Activated CD8-positive, alpha-beta memory T cell treated with anti-CD3 and anti-CD28 coated beads for 36 hours (primary cell): Measurements from ENCODE around the gene REPS1. TPM values are rescaled to one million over a fixed set of nuclear protein-coding genes. Genes with fewer than 3 reads are reported as not detected.
"Not testable (repeated sequence)": the region's sequence is repeated elsewhere in the genome, so short reads cannot be mapped to it uniquely, and the experiment has no call there.

Source experiments
- CTCF ChIA-PET: fragments of 350-600 bp; sonication (Branson Sonifier 250); formaldehyde crosslinking; loops from one replicate; lab custom pipeline; 2021; ENCODE audit warnings: antibody characterized with exemption; lab: Charles Lee
- POLR2A ChIA-PET: fragments of 350-600 bp; sonication (Branson Sonifier 250); formaldehyde crosslinking; loops from one replicate; lab custom pipeline; 2021; ENCODE audit warnings: antibody characterized with exemption; lab: Charles Lee
- total RNA-seq, 2 experiments: library from RNA; stranded (reverse); gene quantifications; one replicate each; pipeline ENCODE4 v1.2.3, GENCODE V29; 2021

Gene REPS1
- total RNA-seq, 2 experiments from 2014 or later, result 72.2 to 73.9 TPM

DNA sequence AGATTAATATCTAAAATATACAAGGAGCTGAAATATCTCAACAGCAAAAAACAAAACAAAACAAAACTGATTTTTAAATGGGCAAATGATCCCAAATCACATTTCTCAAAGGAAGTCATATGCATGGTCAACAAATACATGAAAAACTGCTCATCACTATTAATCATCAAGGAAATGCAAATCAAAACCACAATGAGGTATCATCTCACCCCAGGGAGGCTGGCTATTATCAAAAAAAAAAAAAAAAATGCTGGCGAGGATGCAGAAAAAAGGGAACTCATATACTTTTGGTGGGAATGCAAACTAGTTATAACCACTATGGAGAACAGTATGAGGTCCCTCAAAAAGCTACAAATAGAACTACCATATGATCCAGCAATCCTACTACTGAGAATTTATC, 34.6 kb downstream of the REPS1 start:
- CTCF ChIA-PET, result no interaction called here
- POLR2A ChIA-PET, result no interaction called here

DNA sequence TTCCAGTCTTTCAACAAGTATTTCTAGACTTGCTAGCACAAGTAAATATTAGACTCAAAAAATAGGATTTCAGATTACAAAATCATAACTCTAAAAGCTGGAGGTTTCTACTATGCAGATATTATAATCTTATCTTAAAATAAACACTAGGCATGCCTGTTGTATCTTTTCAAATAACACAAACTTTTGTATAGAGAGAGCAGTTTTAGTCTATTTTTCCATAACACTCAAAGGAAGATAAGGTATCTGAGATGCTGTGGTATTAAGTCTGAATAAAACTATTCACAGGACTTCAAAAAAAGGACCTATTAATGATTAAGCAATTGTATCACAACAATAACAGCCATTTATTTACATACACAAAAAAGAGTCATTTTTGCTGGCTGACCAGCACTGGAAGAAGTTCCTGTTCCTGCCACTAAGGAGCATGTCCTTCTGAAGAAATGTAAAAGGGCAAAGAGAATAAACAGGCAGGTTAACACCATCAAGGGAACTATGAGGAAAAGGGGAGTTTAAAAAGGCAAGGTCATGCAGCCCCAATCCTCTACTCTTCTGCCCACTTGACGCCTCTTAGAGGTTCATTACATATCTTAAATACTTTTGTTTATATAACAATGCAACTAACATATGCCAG, 39.4 kb downstream of the REPS1 start:
- CTCF ChIA-PET, result interaction anchor here (0.6 kb wide), 1 partner anchor 119 kb away, joined by 4 read pairs; no protein-coding TSS in a partner anchor
- POLR2A ChIA-PET, result no interaction called here

DNA sequence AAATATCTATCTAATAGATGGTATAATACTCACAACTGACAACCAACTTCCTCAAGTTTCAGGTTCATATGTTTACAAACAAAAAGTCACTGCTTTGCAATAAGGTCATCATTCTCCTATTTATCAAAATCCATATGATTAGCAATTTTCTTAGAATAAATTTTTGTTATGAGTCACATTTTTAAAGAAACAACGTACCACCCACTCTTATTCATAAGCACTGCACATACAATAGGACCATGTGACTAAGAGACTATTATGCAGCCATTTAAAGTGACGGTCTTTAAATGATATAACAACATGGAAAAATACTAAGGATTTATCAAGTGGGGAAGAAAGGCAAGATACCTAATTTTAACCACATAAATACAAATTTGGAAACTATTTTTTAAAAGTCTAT, 40.0 kb downstream of the REPS1 start:
- POLR2A ChIA-PET, result no interaction called here
- CTCF ChIA-PET, result no interaction called here

DNA sequence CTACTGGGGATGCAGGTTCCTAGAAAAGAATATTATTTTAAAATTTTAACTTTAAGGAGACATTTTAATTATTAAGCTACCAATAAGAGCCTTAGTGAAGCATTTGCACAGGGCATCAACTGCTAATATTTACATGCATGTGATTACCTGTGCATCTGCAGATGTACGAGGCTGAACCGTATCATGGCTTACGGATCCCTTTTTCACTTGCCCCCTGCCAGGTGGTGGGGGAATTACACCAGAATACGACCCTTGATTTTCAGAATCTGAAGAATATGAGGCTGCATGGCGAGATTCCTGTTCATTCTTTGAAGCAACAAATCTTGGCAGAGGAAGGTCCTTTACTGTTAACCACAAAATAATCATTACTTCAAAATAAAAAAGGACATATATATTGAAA, 42.7 kb downstream of the REPS1 start:
- POLR2A ChIA-PET, result no interaction called here
- CTCF ChIA-PET, result interaction anchor here (1.0 kb wide), 1 partner anchor 42 kb away, joined by 3 read pairs; no protein-coding TSS in a partner anchor

DNA sequence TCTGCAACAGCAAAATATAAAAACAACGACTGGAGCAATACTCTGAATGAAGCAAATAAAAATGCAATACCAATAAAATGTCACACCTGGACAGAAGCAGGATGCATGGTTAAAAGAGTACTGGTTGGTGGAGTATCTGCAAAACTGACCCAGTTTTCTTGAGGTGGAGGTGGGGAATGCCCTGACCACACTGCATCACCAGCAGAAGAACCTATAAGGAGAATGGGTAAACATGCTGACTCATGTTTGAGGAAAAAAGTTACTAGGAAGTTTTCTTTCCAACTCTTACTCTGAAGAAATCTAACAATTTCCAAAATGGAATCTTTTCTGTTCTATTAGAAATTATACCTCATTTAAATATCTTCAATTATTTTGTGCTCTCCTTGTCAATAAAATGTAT, 43.6 kb downstream of the REPS1 start:
- ChIA-PET POLR2A (no interaction called here), CTCF (no interaction called here)

DNA sequence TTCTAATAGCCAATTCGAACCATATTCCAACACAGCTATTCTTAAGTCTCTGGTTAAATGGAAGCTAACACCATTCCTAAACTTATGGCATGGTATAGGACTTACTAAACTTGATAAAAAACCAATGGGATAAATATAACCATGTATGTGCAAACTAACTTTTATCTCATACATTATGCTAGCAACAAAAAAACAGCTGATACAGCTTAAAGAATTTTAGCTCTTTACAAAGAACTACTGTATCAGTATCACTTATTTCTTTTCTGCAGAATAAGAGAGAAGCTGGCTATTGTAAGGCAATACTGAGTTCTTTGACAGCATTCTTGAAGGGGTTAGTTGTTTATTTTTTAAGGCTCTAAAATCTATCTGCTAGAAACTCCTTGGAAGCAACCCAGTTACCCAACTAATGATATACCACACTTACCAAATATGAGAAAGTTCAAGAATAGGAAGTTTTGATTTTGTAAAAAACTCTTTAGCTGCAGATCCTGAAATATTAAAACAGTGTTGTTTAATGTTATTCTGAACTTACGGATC, 44.9 kb downstream of the REPS1 start:
- ChIA-PET CTCF (no interaction called here), POLR2A (no interaction called here)

DNA sequence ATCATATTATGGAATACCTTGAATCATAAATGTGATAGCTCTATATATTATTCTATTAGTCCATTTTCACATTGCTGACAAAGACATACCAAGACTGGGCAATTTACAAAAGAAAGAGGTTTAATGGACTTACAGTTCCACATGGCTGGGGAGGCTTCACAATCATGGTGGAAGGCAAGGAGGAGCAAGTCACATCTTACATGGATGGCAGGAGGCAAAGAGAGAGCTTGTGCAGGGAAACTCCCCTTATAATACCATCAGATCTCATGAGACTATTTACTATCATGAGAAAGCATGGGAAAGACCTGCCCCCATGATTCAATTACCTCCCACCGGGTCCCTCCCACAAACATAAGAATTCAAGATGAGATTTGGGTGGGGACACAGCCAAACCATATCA, 51.2 kb downstream of the REPS1 start:
- POLR2A ChIA-PET, result not testable (repeated sequence)

DNA sequence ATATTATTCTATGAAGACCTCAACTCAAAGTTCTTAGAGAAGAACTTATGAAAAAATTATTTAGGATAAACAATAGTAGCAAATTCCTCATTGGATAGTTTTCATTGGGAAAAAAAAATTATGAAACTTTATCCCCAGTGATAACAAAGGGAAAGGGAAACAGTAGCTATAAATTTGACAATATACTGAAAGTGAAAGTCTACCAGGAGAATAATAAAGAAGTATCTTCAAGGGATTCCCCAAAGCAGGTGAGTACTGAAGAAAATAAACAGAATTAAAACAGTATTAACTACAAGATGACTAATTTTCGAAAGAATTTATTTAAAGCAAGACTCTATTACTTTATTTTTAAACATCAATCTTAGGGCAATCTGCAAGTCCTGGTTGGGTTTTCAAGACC, 56.4 kb downstream of the REPS1 start:
- ChIA-PET POLR2A (interaction anchor here (0.6 kb wide), 1 partner anchor 112 kb away, joined by 7 read pairs; no protein-coding TSS in a partner anchor), CTCF (no interaction called here)

More for the DNA sequence above, 51.2 kb downstream of the REPS1 start:
- CTCF ChIA-PET, result not testable (repeated sequence)

DNA sequence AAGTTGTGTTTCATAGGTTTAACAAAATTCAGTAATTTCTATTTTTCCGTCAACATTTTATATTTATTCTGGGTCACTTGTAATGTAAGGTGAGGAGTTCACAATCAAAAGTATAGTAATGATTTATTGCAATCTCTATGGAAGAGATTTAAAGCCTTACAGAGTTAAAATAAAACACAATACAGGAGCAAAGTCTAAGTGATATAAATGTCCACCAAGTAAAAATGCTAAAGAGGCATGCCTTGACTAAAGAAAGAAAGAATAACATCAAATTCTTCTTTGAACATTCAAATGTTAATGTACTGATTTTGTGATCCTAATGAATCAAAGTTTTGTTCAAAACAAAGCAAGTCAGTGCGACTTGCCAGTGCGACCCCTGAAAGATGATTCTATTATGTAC, 61.5 kb downstream of the REPS1 start:
- POLR2A ChIA-PET, result no interaction called here

DNA sequence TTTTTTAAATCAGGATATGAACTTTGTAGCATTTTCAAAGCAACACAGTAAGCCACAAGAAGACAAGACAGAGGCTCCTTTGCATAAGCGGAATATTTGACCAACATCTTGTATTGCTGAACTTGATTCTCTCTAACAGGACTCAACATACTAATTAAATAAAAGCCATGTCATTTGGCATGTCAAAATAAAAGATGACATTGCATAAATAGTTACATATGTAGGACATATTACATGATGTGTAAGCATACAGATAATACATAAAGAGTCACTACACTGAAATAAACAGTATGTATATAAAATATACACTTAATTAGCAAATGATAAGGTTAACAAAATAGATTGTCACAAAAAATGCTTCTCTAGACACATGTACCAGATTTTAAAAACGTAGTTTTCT, 62.2 kb downstream of the REPS1 start:
- POLR2A ChIA-PET, result no interaction called here
- CTCF ChIA-PET, result no interaction called here

More for the DNA sequence above, 61.5 kb downstream of the REPS1 start:
- CTCF ChIA-PET, result no interaction called here

DNA sequence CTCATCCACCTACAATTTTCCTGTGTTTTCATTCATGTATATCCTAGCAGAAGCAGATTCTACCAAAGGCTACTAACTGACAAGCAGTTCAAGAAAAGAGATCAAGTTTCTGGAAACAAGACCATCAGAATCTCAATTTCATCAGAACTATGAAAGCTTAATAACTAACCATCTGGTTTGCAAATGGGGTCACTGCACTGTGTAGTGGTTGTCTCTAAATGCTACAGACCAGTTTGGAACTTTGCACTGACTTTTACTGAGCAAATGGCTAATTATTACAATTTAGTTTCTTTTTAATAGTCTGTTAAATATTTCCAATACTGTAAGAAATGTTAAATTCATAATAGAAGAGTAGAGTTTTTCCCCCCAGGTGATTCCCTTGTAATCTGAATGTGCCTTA, 64.5 kb downstream of the REPS1 start:
- ChIA-PET POLR2A (no interaction called here), CTCF (no interaction called here)

DNA sequence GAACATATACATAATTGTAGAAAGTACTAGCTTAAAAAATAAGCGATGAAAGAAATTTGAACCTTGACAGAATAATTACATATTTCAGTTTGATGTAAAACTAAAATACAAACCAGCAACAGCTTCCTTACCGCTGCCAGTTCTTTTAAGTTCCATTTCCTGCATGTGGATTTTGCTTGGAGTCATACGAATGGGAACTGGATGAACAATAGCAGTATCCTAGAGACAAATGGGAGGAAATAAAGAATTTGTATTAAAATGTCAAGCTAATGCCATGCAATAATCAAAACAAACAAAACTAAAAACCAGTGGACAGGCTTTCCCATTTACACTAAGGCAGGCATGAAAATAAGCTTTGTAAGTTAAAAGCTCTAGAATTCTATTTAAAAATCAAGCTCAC, 67.1 kb downstream of the REPS1 start:
- CTCF ChIA-PET, result no interaction called here
- POLR2A ChIA-PET, result no interaction called here

DNA sequence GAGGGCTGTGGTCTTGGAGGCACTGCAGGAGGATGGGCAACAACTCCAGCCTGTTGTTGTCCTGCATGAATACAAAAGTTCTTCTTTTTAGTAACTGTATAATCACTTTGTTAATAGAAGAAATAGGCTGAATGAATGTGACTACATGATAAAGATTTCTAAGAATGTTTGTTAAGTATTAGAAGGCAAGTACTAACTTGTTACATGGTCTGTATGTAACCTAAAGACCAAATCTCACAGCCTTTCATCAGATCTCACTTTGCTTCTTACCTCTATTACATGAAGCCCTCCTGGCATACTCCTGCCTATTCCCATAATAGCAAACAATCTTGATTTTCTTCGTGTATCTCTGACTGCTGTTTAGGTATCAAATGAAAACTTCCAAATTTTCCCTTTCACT, 73.4 kb downstream of the REPS1 start:
- ChIA-PET POLR2A (no interaction called here), CTCF (no interaction called here)

DNA sequence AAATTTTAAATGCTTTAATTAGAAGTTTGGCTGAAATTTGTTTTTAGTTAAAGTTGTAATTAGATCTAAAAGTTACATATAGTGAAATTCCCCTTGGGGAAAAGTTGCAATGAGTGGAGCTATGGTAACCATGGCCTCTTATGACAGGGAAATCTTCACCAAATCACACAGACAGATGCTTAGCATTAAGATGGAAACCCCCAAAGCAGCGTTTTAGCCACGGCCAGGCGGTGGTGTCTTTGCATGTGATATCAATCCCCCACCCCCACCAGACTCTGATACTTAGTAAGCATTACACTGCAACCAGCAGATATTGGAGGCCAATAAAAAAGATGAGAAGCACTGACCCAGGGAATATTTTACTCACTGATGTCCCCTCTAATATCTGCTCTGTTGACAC, 75.7 kb downstream of the REPS1 start:
- CTCF ChIA-PET, result interaction anchor here (1.6 kb wide), 1 partner anchor 10 kb away, joined by 3 read pairs; no protein-coding TSS in a partner anchor
- POLR2A ChIA-PET, result no interaction called here

DNA sequence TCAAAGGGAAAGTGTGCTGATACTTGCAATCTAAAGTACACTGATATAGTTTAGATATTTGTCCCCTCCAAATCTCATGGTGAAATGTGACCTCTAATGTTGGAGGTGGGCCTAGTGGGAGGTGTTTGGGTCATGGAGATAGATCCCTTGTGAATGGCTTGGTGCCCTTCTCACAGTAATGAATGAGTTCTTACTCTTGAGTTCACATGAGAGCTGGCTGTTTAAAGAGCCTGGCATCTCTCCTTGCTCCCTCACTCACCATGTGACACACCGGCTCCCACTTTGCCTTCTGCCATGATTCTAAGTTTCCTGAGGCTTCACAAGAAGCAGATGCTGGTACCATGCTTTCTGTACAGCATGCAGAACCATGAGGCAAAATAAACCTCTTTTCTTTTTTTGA, 78.1 kb downstream of the REPS1 start:
- CTCF ChIA-PET, result no interaction called here
- POLR2A ChIA-PET, result no interaction called here

DNA sequence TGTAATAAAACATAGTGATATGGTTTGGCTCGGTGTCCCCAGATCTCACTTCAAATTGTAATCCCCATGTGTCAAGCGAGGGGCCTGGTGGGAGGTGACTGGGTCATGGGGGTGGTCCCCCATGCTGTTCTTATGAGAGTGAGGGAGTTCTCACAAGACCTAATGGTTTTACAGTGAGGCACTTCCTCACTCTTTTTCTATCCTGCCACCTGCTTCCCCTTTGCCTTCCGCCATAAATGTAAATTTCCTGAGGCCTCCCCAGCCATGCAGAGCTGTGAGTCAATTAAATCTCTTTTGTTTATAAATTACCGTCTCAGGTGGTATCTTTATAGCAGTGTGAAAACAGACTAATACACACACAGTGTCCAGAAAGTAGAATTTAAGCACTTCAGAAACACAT, 78.5 kb downstream of the REPS1 start:
- POLR2A ChIA-PET, result no interaction called here
- CTCF ChIA-PET, result no interaction called here

DNA sequence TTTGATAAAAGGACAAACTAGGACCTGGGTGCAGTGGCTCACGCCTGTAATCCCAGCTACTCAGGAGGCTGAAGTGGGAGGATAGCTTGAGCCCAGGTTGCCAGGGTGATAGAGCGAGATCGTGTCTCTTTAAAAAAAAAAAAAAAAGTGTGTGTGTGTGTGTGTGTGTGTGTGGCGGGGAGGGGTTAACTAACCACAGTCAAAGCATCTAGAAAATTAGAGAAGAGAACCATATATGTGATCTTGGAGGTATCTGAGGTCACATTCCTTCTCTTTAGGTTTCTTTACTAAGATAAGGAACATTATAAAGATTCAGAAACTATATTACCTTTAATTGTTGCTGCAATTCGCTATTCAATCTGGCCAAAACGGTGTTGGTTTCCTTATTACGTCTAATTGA, 80.9 kb downstream of the REPS1 start:
- POLR2A ChIA-PET, result no interaction called here
- CTCF ChIA-PET, result no interaction called here

DNA sequence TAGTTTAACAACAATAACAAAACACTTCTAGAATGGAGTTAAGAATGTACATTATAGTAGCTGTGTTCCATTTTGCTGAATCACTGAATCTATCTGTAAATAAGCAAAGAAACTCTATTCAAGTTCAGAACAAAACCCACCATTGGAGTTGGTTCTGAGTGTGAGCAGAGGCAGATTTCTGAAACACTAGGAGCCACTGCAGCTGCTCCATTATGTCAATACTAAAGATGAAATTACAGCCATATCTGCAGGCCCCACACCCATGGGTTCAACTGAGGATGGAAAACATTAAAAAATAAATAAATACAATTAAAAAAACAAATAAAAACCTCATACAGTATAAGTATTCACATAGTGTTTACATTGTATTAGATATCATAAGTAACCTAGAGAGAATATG, 91.0 kb downstream of the REPS1 start:
- POLR2A ChIA-PET, result no interaction called here
- CTCF ChIA-PET, result no interaction called here

DNA sequence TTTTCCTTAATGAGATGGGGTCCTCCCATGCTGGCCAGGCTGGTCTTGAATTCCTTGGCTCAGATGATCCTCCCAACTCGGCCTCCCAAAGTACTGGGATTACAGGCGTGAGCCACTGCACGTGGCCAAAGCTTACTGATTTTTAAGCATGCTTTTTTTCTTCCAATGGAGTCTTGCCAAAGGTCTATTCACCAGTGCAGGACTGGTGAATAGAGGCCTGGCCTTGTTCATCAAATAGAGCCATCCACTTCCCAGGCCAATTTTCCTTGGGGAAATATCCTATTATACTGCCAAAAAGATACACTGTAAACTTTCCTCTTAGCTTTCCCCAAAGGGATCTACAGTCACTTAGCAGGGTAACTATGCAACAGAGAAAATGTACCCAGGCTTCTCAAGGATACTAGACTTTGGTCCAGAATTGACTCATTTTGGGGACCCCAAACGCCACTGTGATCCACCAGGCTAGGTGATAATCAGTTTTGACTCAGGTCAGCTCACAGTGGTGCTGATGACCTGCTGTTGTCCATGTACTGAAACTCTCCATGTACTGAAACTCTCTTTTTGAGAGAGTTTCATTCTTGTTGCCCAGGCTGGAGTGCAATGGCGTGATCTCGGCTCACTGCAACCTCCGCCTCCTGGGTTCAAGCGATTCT, 91.8 kb downstream of the REPS1 start:
- ChIA-PET POLR2A (interaction anchor here (0.7 kb wide), 1 partner anchor 225 kb away, joined by 7 read pairs; no protein-coding TSS in a partner anchor), CTCF (no interaction called here)

DNA sequence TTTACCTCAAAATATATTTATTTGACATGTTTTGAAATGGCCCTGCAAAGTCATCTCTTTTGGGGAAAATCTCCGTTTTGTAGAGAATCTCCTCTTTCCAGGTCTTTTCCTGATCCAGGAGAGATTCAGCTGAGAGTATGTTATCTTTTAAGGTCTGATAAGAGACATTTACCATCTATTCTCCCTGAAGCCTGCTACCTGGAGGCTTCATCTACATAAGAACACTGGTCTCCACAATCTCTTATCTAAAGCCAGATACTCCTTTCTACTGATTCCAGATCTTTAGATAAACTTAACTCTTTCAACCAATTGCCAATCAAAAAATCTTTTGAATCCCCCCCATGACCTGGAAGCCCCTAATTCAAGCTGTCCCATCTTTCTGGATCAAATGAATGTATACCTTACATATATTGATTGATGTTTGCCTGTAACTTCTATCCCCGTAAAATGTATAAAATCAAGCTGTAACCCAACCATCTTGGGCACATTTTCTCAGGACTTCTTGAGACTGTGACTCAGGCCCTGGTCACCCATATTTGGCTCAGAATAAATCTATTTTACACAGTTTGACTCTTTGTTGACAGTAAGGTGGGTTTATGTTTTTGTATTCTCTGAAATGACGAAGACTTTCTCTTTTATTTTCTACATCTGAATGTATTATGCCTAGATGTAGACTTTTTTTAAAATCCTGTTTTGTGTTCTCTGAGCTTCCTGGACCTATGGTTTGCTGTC, 96.6 kb downstream of the REPS1 start:
- POLR2A ChIA-PET, result no interaction called here
- CTCF ChIA-PET, result no interaction called here
